Suprapubic skin (tissue), 4 donors: ENCODE measurements around the gene CYTH3. TPM values are rescaled to one million over a fixed set of nuclear protein-coding genes. Genes with fewer than 3 reads are reported as not detected.
"Not testable (repeated sequence)": the region's sequence is repeated elsewhere in the genome, so short reads cannot be mapped to it uniquely, and the experiment has no call there.

Experiments used
- DNase-seq, 2 donors: peaks; one replicate each; pipeline ENCODE4 v3.0.0-alpha.2; 2019; ENCODE audit warnings: low spot score in 2 of 2
- H3K27ac ChIP-seq: fragments of 200-600 bp; sonication (generic); one replicate; pipeline ENCODE4 v1.5.1; 2019
- H3K27me3 ChIP-seq: fragments of 200-600 bp; sonication (generic); one replicate; pipeline ENCODE4 v1.5.1; 2019
- H3K36me3 ChIP-seq: fragments of 200-600 bp; sonication (generic); one replicate; pipeline ENCODE4 v1.5.1; 2019
- H3K4me1 ChIP-seq: fragments of 200-600 bp; sonication (generic); one replicate; pipeline ENCODE4 v1.5.1; 2019
- H3K4me3 ChIP-seq: fragments of 200-600 bp; sonication (generic); one replicate; pipeline ENCODE4 v1.5.1; 2019; ENCODE audit warnings: mild to moderate bottlenecking
- H3K9me3 ChIP-seq: fragments of 200-600 bp; sonication (generic); one replicate; pipeline ENCODE4 v1.5.1; 2019
- CTCF ChIP-seq, 2 donors: fragments of 200-600 bp in 1 of 2; fragments of 450-650 bp in 1 of 2; sonication (generic) in 1 of 2; IDR thresholded peaks; one replicate each; pipeline ENCODE4 v1.5.1; 2016 to 2019; ENCODE audit warnings: antibody characterized with exemption in 2 of 2, mild to moderate bottlenecking in 1 of 2, moderate library complexity in 1 of 2
- EP300 ChIP-seq: sonication (generic); formaldehyde crosslinking; IDR thresholded peaks from one replicate; pipeline ENCODE4 v1.6.1; 2017; ENCODE audit warnings: antibody characterized with exemption
- POLR2A ChIP-seq, 2 donors: fragments of 450-650 bp; IDR thresholded peaks; one replicate each; pipeline ENCODE4 v1.6.1; 2017; ENCODE audit warnings: antibody characterized with exemption in 2 of 2, mild to moderate bottlenecking in 2 of 2, moderate library complexity in 2 of 2
- POLR2AphosphoS5 ChIP-seq, 3 donors: sonication (generic); formaldehyde crosslinking; IDR thresholded peaks; one replicate each; pipeline ENCODE4 v1.6.1; 2017; ENCODE audit warnings: antibody characterized with exemption in 3 of 3
- WGBS: methylation state at CpG from one replicate; pipeline ENCODE4 v1.1.5; 2018; 5-methylcytosine and 5-hydroxymethylcytosine counted together
- total RNA-seq, 4 donors: library from RNA; depleted of rRNA; stranded (reverse); fragments of >200 nt; gene quantifications; one replicate each; pipeline ENCODE4 v1.1.0, GENCODE V29; 2016

Gene CYTH3
- total RNA-seq, 4 donors from 2014 or later = 29.8 to 55.7 (median 46.8) TPM

- WGBS = 90% methylated on average over 5 of the region's 6 CpGs
- no peak overlapping the region for H3K27ac ChIP-seq
- no peak for DNase-seq
- TF ChIP-seq EP300 (no peak), POLR2AphosphoS5 (IDR thresholded peaks at IDR 0.05) (no peak), CTCF (IDR thresholded peaks at IDR 0.05) (no peak), POLR2A (IDR thresholded peaks at IDR 0.05) (no peak)
- H3K27me3 ChIP-seq = no peaks in the 10 kb centered on the region
- H3K4me1 ChIP-seq = peaks cover 28% of the 10 kb centered on the region
- no peaks in the 10 kb centered on the region for H3K36me3 ChIP-seq
- no peak overlapping the region for H3K4me3 ChIP-seq
- no peaks in the 10 kb centered on the region for H3K9me3 ChIP-seq
Observed at GRCh38 chr7:6234384-6234783, 38.0 kb downstream of the CYTH3 start.

- H3K27ac ChIP-seq = no peak overlapping the region
- DNase-seq = no peak
- H3K4me3 ChIP-seq = no peak overlapping the region
Observed at GRCh38 chr7:6232534-6232933, 39.9 kb downstream of the CYTH3 start.

GRCh38 chr7:6232116-6232515 is 40.3 kb downstream of the CYTH3 start:
- no peaks in the 10 kb centered on the region for H3K9me3 ChIP-seq
- H3K4me3 ChIP-seq = no peak overlapping the region
- no peaks in the 10 kb centered on the region for H3K36me3 ChIP-seq
- no peak for TF ChIP-seq EP300
- no peak for TF ChIP-seq POLR2A (IDR thresholded peaks at IDR 0.05)
- no peak for DNase-seq
- no peaks in the 10 kb centered on the region for H3K27me3 ChIP-seq
- 84% methylated on average over 3 of the region's 3 CpGs for WGBS
- no peak overlapping the region for H3K27ac ChIP-seq
- peaks cover 50% of the 10 kb centered on the region for H3K4me1 ChIP-seq

More at GRCh38 chr7:6232534-6232933, 39.9 kb downstream of the CYTH3 start:
- H3K4me1 ChIP-seq = peaks cover 46% of the 10 kb centered on the region
- H3K27me3 ChIP-seq = no peaks in the 10 kb centered on the region
- H3K36me3 ChIP-seq = no peaks in the 10 kb centered on the region
- TF ChIP-seq POLR2A (IDR thresholded peaks at IDR 0.05) (no peak), CTCF (IDR thresholded peaks at IDR 0.05) (no peak), EP300 (no peak), POLR2AphosphoS5 (IDR thresholded peaks at IDR 0.05) (no peak)
- 73% methylated on average over 8 of the region's 8 CpGs for WGBS
- H3K9me3 ChIP-seq = no peaks in the 10 kb centered on the region

- H3K36me3 ChIP-seq = no peaks in the 10 kb centered on the region
- H3K4me3 ChIP-seq = no peak overlapping the region
- TF ChIP-seq POLR2AphosphoS5 (IDR thresholded peaks at IDR 0.05) (no peak), POLR2A (IDR thresholded peaks at IDR 0.05) (no peak), CTCF (IDR thresholded peaks at IDR 0.05) (no peak), EP300 (no peak)
- no peaks in the 10 kb centered on the region for H3K9me3 ChIP-seq
- no peaks in the 10 kb centered on the region for H3K27me3 ChIP-seq
- 64% methylated on average over 6 of the region's 7 CpGs for WGBS
- DNase-seq = no peak
- peaks cover 58% of the 10 kb centered on the region for H3K4me1 ChIP-seq
- H3K27ac ChIP-seq = no peak overlapping the region
Observed at GRCh38 chr7:6231184-6231583, 41.2 kb downstream of the CYTH3 start.

- not testable (repeated sequence) for H3K27me3 ChIP-seq, H3K27ac ChIP-seq, H3K4me3 ChIP-seq, DNase-seq, H3K9me3 ChIP-seq, H3K36me3 ChIP-seq
- 40% methylated on average over 9 of the region's 9 CpGs for WGBS
- peaks cover 65% of the 10 kb centered on the region for H3K4me1 ChIP-seq
Observed at GRCh38 chr7:6229284-6229683, 43.1 kb downstream of the CYTH3 start.

GRCh38 chr7:6228361-6229229 is 43.8 kb downstream of the CYTH3 start:
- Histone ChIP-seq H3K4me3 (no peak overlapping the region), H3K9me3 (no peaks in the 10 kb centered on the region), H3K27me3 (no peaks in the 10 kb centered on the region), H3K4me1 (peaks cover 65% of the 10 kb centered on the region), H3K36me3 (no peaks in the 10 kb centered on the region), H3K27ac (peak overlapping the region; percentile 63)
- 33% methylated on average over 9 of the region's 9 CpGs for WGBS
- TF ChIP-seq CTCF (IDR thresholded peaks at IDR 0.05) (no peak), POLR2AphosphoS5 (IDR thresholded peaks at IDR 0.05) (no peak), EP300 (no peak), POLR2A (IDR thresholded peaks at IDR 0.05) (no peak)
- no peak for DNase-seq
